ENCODE data around the gene KMT2C.

The KMT2C gene

GRCh38 chr7:152137476-152138025, 298.3 kb downstream of the KMT2C start:
- no peak for DNase-seq (ENCODE audit: low spot score)

- DNase-seq (ENCODE audit: low spot score) = peak; percentile 64
These were observed 299.1 kb downstream of the KMT2C start for GRCh38 chr7:152136686-152137085.

- no peak for DNase-seq (ENCODE audit: low spot score)
These were observed 302.0 kb downstream of the KMT2C start for GRCh38 chr7:152133804-152134203.

GRCh38 chr7:152132812-152133211, 303.0 kb downstream of the KMT2C start:
- DNase-seq (ENCODE audit: low spot score) = no peak

- DNase-seq (ENCODE audit: low spot score) = no peak
These were observed 303.8 kb downstream of the KMT2C start for GRCh38 chr7:152131981-152132494.

GRCh38 chr7:152130658-152131590, 304.9 kb downstream of the KMT2C start:
- no peak for DNase-seq (ENCODE audit: low spot score)

- no peak for DNase-seq (ENCODE audit: low spot score)
These were observed 306.1 kb downstream of the KMT2C start for GRCh38 chr7:152129682-152130081.

GRCh38 chr7:152128741-152129461, 306.9 kb downstream of the KMT2C start:
- no peak for DNase-seq (ENCODE audit: low spot score)

GRCh38 chr7:152128252-152128651, 307.6 kb downstream of the KMT2C start:
- DNase-seq (ENCODE audit: low spot score) = no peak

- no peak for DNase-seq (ENCODE audit: low spot score)
These were observed 308.6 kb downstream of the KMT2C start for GRCh38 chr7:152127229-152127628.

- DNase-seq (ENCODE audit: low spot score) = no peak
These were observed 309.1 kb downstream of the KMT2C start for GRCh38 chr7:152126741-152127140.

GRCh38 chr7:152122540-152122939, 313.3 kb downstream of the KMT2C start:
- DNase-seq (ENCODE audit: low spot score) = no peak

GRCh38 chr7:152121432-152121831, 314.4 kb downstream of the KMT2C start:
- no peak for DNase-seq (ENCODE audit: low spot score)

GRCh38 chr7:152120776-152121175, 315.0 kb downstream of the KMT2C start:
- no peak for DNase-seq (ENCODE audit: low spot score)

- DNase-seq (ENCODE audit: low spot score) = no peak
These were observed 315.6 kb downstream of the KMT2C start for GRCh38 chr7:152120210-152120609.

GRCh38 chr7:152117356-152117755, 318.4 kb downstream of the KMT2C start:
- no peak for DNase-seq (ENCODE audit: low spot score)

- DNase-seq (ENCODE audit: low spot score) = no peak
These were observed 320.6 kb downstream of the KMT2C start for GRCh38 chr7:152115021-152115718.

- DNase-seq (ENCODE audit: low spot score) = no peak
These were observed 323.0 kb downstream of the KMT2C start for GRCh38 chr7:152112829-152113228.

GRCh38 chr7:152108359-152108758, 327.4 kb downstream of the KMT2C start:
- no peak for DNase-seq (ENCODE audit: low spot score)

- no peak for DNase-seq (ENCODE audit: low spot score)
These were observed 327.9 kb downstream of the KMT2C start for GRCh38 chr7:152107945-152108344.

GRCh38 chr7:152106990-152107389, 328.8 kb downstream of the KMT2C start:
- DNase-seq (ENCODE audit: low spot score) = no peak

- no peak for DNase-seq (ENCODE audit: low spot score)
These were observed 330.6 kb downstream of the KMT2C start for GRCh38 chr7:152105205-152105604.
